ENCODE data around the gene TBCK.

GRCh38 chr4:106256190-106256589 is 59.8 kb downstream of the TBCK start:
- TF ChIP-seq POLR2A (IDR thresholded peaks at IDR 0.05) (no peak), CTCF (IDR thresholded peaks at IDR 0.05) (no peak)

All from lower leg skin (tissue), 3 donors.